IPS DF 4.7 (cell line): ENCODE data around the gene MAP2K5.

Experiments
- DNase-seq: peaks from one replicate; pipeline ENCODE4 v3.0.0-alpha.2; 2013; ENCODE audit warnings: low spot score; ENCODE audit errors: extremely low read depth

MAP2K5 gene

GRCh38 chr15:67722030-67722817 lies 179.7 kb downstream of the MAP2K5 start:
- DNase-seq: no peak

GRCh38 chr15:67723294-67724024 lies 181.0 kb downstream of the MAP2K5 start:
- DNase-seq: no peak

DNA sequence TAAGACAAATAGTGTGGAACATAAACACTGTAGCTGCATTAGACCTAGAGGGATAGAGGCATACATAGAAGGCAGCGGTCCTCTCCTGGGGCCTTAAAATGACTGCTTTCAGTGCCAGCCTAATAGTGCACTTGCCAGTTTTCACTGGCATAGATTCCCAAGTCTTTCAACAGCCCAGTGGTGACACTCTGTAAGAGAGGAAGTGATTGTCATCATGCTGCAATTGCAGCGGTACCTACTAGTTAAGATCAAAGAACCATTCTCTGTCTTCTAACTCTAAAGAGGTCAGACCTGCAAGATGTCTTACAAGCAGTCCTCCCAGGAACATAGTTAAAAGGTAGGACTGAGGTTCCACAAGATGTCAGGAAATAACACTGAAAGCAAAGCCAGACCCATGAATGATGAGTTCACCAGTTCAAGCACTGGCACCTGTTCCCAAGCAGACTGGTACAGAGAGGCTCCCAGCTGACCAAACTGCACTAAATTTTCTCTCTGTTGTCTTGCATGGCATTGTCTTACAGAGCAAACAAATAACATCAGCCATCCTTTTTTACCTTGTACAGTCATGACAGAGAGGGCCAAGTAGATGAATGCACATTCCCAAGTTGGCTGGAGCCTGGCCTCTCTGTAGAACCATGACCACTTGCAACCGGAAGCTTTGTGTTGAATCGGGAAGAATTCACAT lies 182.3 kb downstream of the MAP2K5 start:
- DNase-seq: no peak

- no peak for DNase-seq
Observed at GRCh38 chr15:67730135-67730534, 187.6 kb downstream of the MAP2K5 start.

- no peak for DNase-seq
Observed at GRCh38 chr15:67731112-67731721, 188.7 kb downstream of the MAP2K5 start.

GRCh38 chr15:67732164-67732563 lies 189.7 kb downstream of the MAP2K5 start:
- DNase-seq: no peak

GRCh38 chr15:67732671-67733374 lies 190.3 kb downstream of the MAP2K5 start:
- DNase-seq: no peak

GRCh38 chr15:67735896-67736295 lies 193.4 kb downstream of the MAP2K5 start:
- DNase-seq: no peak

DNA sequence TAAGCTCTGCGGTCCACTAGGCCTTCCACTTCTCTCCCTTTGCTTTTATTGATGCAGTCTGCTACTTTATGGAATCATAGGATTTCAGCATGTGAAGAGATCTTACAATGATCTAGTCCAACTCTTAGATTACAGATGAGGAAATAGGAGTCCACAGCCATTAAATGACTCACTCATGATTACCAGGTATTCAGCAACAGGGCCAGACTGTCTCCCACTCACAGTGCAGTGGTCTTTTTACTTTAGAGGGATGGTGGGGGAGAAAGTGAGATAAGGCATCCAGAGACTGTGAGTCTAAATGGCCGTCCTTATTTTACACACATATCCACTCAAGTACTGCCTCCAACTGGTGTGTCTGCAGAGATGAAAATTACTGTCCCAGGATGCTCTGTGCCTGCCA lies 194.3 kb downstream of the MAP2K5 start:
- no peak for DNase-seq

DNA sequence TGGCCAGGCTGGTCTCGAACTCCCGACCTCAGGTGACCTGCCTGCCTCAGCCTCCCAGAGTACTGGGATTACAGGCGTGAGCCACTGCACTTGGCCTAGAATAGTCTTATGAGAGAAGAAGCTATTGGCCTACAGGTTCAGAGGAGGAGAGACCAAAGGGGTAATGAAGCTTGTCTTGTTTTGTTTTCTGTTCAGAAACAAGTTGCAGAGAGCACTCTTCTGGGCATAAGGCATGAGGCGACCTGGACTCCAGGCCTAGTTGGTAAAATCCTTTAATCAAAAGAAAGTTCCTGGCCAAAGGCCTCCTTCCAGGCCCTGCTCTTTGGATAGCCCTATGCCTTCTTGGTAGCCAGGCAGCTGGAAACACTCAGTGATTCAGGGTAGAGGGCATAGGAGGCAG lies 195.6 kb downstream of the MAP2K5 start:
- no peak for DNase-seq

GRCh38 chr15:67740405-67740804 lies 197.9 kb downstream of the MAP2K5 start:
- DNase-seq: no peak

- DNase-seq: no peak
Observed at GRCh38 chr15:67741308-67741707, 198.8 kb downstream of the MAP2K5 start.

GRCh38 chr15:67743558-67743957 lies 201.1 kb downstream of the MAP2K5 start:
- DNase-seq: no peak

- no peak for DNase-seq
Observed at GRCh38 chr15:67744331-67745072, 202.0 kb downstream of the MAP2K5 start.

DNA sequence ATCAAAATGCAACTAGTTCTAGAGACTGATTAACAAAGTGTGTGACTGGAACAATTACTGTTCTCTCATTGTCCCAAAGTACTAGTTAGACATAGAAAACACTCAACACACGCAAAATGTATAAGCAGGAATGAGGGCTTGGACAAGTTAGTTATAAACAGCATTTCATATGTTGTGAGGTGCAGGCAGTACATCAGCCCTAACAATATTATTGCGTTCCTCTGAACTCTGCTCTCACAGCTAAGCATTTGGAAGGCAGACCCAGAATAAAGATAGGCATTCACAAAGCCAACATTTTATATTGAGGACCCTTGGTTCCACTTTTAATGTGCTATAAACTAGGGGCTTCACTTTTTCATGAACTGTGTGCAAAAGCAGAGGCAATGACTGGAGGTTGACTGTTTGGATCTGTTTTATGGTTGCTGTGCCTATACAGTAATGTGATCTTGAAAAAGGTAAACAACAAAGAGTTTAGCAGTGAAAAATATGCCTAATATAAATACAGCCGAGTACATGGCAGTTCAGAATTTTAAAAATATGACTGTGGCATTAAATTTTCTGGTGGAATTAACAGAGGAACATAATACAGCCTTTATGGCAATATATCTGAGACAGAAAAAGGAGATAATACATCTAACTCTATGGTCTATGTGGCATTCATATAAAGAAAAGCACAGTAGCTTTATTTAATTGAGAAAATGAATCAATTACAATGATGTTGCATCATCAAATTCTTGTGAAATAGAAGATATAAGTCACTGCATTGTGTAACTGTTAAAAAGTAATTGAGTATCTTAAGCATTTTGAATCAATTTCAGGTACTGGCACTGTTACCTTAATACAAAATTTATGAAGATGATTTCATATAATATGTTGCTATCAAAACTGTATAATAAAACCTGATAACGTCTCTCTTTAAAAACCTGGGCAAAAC lies 202.8 kb downstream of the MAP2K5 start:
- no peak for DNase-seq

GRCh38 chr15:67746022-67746421 lies 203.5 kb downstream of the MAP2K5 start:
- DNase-seq: no peak

- peak; percentile 19 for DNase-seq
Observed at GRCh38 chr15:67746450-67746849, 203.9 kb downstream of the MAP2K5 start.

GRCh38 chr15:67747921-67748320 lies 205.4 kb downstream of the MAP2K5 start:
- no peak for DNase-seq

GRCh38 chr15:67750371-67750770 lies 207.9 kb downstream of the MAP2K5 start:
- DNase-seq: no peak
